Lower leg skin (tissue), 4 donors: ENCODE measurements around the gene CTSZ. TPM values are rescaled to one million over a fixed set of nuclear protein-coding genes. Genes with fewer than 3 reads are reported as not detected.
"Not testable (repeated sequence)": the region's sequence is repeated elsewhere in the genome, so short reads cannot be mapped to it uniquely, and the experiment has no call there.

Experiments used
- DNase-seq, 2 donors: peaks; one replicate each; pipeline ENCODE4 v3.0.0-alpha.2; 2019; ENCODE audit warnings: low spot score in 2 of 2
- H3K4me3 ChIP-seq: fragments of 200-600 bp; sonication (generic); 2 replicates; pipeline ENCODE4 v1.5.1; 2017; ENCODE audit warnings: mild to moderate bottlenecking, low read depth; ENCODE audit not compliant: poor library complexity, severe bottlenecking
- POLR2A ChIP-seq, 2 donors: fragments of 450-650 bp; IDR thresholded peaks; one replicate each; pipeline ENCODE4 v1.6.1; 2016 to 2017; ENCODE audit warnings: antibody characterized with exemption in 2 of 2, mild to moderate bottlenecking in 1 of 2, moderate library complexity in 1 of 2
- WGBS, 2 donors: methylation state at CpG; one replicate each; pipeline ENCODE4 v1.1.5; 2018; 5-methylcytosine and 5-hydroxymethylcytosine counted together
- intact Hi-C: fragments of 100-400 bp; cut with DNase I; formaldehyde crosslinking; loops from one replicate; pipeline ENCODE4 v1.15.0; 2023; ENCODE audit warnings: low total_unique reads
- total RNA-seq, 4 donors: library from RNA; depleted of rRNA; stranded (reverse); fragments of >200 nt; gene quantifications; one replicate each; pipeline ENCODE4 v1.1.0, GENCODE V29; 2016
- TF ChIP-seq, protein P1 (sequence below), 3 donors: fragments of 450-650 bp; IDR thresholded peaks; one replicate each; pipeline ENCODE4 v1.5.1; 2016; ENCODE audit warnings: antibody characterized with exemption in 3 of 3, mild to moderate bottlenecking in 3 of 3, moderate library complexity in 2 of 3

The CTSZ gene
- total RNA-seq, 4 donors from 2014 or later = 30.1 to 64.1 (median 40.0) TPM

DNA sequence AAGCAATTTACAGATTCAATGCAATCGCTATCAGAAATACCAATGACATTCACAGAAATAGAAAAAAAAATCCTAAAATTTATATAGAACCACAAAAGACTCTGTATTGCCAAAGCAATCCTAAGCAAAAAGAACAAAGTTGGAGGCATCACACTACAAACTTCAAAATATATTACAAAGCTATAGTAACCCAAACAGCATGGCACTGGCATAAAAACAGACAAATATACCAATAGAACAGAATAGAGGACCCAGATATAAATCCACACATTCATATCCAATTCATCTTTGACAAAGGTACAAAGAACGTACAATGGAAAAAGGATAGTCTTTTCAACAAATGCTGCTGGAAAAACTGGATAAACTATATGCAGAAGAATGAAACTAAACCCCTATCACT is 37.6 kb downstream of the CTSZ start:
- TF ChIP-seq, protein P1, sequence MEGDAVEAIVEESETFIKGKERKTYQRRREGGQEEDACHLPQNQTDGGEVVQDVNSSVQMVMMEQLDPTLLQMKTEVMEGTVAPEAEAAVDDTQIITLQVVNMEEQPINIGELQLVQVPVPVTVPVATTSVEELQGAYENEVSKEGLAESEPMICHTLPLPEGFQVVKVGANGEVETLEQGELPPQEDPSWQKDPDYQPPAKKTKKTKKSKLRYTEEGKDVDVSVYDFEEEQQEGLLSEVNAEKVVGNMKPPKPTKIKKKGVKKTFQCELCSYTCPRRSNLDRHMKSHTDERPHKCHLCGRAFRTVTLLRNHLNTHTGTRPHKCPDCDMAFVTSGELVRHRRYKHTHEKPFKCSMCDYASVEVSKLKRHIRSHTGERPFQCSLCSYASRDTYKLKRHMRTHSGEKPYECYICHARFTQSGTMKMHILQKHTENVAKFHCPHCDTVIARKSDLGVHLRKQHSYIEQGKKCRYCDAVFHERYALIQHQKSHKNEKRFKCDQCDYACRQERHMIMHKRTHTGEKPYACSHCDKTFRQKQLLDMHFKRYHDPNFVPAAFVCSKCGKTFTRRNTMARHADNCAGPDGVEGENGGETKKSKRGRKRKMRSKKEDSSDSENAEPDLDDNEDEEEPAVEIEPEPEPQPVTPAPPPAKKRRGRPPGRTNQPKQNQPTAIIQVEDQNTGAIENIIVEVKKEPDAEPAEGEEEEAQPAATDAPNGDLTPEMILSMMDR (IDR thresholded peaks at IDR 0.05) = no peak
- no peak for TF ChIP-seq POLR2A (IDR thresholded peaks at IDR 0.05)
- WGBS, 2 donors = 69 to 97% methylated on average over 2 of the region's 2 CpGs
- no peak overlapping the region for H3K4me3 ChIP-seq
- intact Hi-C loops = no loop called here
- DNase-seq = no peak

DNA sequence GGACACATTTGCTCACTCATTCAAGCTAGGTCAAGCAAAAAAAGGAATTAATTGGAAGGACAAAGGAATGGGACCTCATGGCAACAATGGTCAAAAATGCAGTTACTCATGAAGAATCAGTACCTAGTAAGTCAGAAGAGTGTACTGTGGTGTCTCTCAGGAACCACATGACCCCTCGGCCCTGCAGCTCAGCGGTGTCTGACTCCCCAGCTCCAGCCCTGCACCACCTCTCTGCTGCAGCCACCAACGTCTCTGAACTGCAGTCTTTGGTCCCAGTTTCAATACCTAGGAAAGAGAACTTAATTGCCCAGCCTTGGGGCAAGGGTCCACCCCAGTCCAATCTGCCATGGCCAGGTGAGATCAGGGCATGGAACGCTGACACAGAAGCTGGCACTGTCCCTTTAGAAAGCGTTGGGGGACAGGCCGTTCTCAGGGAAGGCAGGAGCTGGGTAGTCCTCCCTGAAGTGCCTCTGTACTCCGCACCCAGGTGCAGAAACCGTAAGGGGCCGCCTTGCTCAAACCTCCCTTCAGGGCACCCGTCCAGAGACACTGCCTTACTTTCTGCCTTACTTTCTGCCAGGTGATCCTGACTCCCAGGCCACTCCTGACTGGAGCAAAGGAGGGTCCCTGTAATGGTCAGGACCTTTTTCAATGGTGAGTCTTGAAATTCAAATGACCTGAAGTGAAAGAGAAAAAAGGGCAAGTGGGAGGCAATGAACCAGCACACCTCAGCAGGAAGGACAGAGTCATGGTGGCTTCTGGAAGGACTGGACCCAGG is 39.2 kb downstream of the CTSZ start:
- intact Hi-C loops = no loop called here
- DNase-seq = peak in 1 of 2 donors; percentile 40
- TF ChIP-seq POLR2A (IDR thresholded peaks at IDR 0.05) = no peak
- TF ChIP-seq, protein P1 (IDR thresholded peaks at IDR 0.05) = no peak
- 69 to 77% methylated on average over 10 of the region's 10 CpGs for WGBS, 2 donors
- H3K4me3 ChIP-seq = no peak overlapping the region

DNA sequence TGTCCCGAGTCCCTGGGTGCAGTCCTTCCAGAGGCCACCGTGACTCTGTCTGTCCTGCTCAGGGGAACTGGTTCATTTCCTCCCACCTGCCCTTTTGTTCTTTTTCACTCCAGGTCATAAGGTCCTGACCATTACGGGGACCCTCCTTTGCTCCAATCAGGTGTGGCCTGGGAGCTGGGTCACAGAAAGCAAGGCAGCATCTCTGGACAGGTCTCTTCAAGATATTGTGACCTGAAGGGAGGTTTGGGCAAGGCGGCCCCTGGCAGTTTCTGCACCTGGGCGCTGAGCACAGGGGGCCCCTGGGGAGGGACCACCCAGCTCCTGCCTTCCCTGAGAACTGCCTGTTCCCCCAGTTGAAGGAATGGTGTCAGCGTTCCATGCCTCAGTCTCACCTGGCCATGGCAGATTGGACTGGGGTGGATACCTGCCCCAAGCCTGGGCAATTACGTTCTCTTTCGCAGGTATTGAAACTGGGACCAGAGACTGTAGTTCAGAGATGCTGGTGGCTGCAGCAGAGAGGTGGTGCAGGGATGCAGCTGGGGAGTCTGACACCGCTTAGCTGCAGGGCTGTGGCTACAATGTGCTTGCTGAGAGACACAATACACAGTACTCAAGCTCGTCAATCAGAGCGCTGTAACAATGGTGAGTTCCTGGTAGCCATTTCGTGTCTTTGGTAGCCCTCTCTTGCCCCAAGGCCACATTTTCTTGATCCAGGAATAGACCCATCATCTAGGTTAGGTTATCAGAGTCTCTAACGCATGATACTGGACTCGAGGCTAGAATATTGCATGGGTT is 41.6 kb downstream of the CTSZ start:
- TF ChIP-seq POLR2A (IDR thresholded peaks at IDR 0.05) = no peak
- TF ChIP-seq, protein P1 (IDR thresholded peaks at IDR 0.05) = no peak
- 66 to 81% methylated on average over 13 of the region's 14 CpGs for WGBS, 2 donors
- DNase-seq = no peak
- intact Hi-C loops = no loop called here
- no peak overlapping the region for H3K4me3 ChIP-seq

DNA sequence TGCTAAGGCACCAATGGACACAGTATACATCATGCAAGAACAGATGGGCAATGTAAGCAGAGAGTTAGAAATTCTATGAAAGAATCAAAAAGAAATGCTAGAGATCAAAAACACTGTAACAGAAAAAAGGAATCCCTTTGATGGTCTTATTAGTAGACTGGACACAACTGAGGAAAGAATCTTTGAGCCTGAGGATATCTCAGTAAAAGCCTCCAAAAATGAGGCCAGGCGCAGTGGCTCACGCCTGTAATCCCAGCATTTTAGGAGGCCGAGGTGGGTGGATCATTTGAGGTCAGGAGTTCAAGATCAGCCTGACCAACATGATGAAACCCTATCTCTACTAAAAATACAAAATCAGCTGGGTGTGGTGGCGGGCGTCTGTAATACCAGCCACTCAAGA is 43.1 kb downstream of the CTSZ start:
- DNase-seq, intact Hi-C loops, H3K4me3 ChIP-seq: not testable (repeated sequence)
- 88 to 92% methylated on average over 5 of the region's 5 CpGs for WGBS, 2 donors

GRCh38 chr20:58963060-58963584 is 43.9 kb downstream of the CTSZ start:
- no peak for DNase-seq
- intact Hi-C loops = no loop called here
- WGBS, 2 donors = 61 to 63% methylated on average over 8 of the region's 8 CpGs
- no peak overlapping the region for H3K4me3 ChIP-seq
- TF ChIP-seq, protein P1 (IDR thresholded peaks at IDR 0.05) = no peak
- no peak for TF ChIP-seq POLR2A (IDR thresholded peaks at IDR 0.05)

DNA sequence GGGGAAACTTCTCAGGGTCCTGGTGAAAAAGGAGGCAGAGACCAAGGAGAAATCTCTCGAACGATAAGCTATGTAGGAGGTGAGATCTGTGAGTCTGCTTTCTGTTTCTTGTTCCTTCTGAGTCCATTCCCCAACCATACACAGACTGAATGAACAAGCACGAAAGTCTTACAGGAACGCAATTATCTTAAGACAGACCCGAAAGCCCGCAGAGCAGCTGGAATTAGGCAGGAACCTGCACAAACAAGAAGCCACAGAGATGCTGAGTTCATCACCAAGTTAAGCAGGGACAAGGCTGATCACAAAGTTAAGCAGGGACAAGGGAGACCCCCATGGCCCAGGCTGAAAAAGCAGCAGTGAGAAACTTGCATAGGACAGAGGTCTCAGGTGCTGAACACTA is 47.4 kb downstream of the CTSZ start:
- intact Hi-C loops = no loop called here
- WGBS, 2 donors = 75 to 82% methylated on average over 6 of the region's 6 CpGs
- DNase-seq = no peak
- H3K4me3 ChIP-seq = no peak overlapping the region
- TF ChIP-seq, protein P1 (IDR thresholded peaks at IDR 0.05) = no peak
